ENCODE measurements around the gene PDK4. TPM values are rescaled to one million over a fixed set of nuclear protein-coding genes. Genes with fewer than 3 reads are reported as not detected.
A peak's percentile ranks its signal among the peaks of the same experiment; 100 is the strongest.

Gene PDK4
- 53.1 and 219 TPM in 2 replicates for total RNA-seq

- DNase-seq (ENCODE audit: low read depth in 2 of 2), result peak; percentile 90 to 93
These were observed at the start of gene PDK4 for GRCh38 chr7:95596198-95597063. TSS of gene PDK4 (minus strand) at chr7:95596516. CDS start at chr7:95596293, 223 bp downstream.

GRCh38 chr7:95642173-95642572 is 45.9 kb upstream of the PDK4 start:
- DNase-seq (ENCODE audit: low read depth in 2 of 2), result no peak

GRCh38 chr7:95636140-95636940 is 40.0 kb upstream of the PDK4 start:
- DNase-seq (ENCODE audit: low read depth in 2 of 2), result no peak

- no peak for DNase-seq (ENCODE audit: low read depth in 2 of 2)
These were observed 36.3 kb upstream of the PDK4 start for GRCh38 chr7:95632609-95633008.

- no peak for DNase-seq (ENCODE audit: low read depth in 2 of 2)
These were observed 35.2 kb upstream of the PDK4 start for GRCh38 chr7:95631527-95631926.

- no peak for DNase-seq (ENCODE audit: low read depth in 2 of 2)
These were observed 34.6 kb upstream of the PDK4 start for GRCh38 chr7:95630702-95631458.

- DNase-seq (ENCODE audit: low read depth in 2 of 2), result peak; percentile 73 to 97
These were observed 32.6 kb upstream of the PDK4 start for GRCh38 chr7:95628831-95629439.

GRCh38 chr7:95623788-95624187 is 27.5 kb upstream of the PDK4 start:
- DNase-seq (ENCODE audit: low read depth in 2 of 2), result no peak

- no peak for DNase-seq (ENCODE audit: low read depth in 2 of 2)
These were observed 26.5 kb upstream of the PDK4 start for GRCh38 chr7:95622859-95623258.

- DNase-seq (ENCODE audit: low read depth in 2 of 2), result no peak
These were observed 25.8 kb upstream of the PDK4 start for GRCh38 chr7:95622001-95622549.

GRCh38 chr7:95621404-95621803 is 25.1 kb upstream of the PDK4 start:
- DNase-seq (ENCODE audit: low read depth in 2 of 2), result no peak

GRCh38 chr7:95620631-95621030 is 24.3 kb upstream of the PDK4 start:
- no peak for DNase-seq (ENCODE audit: low read depth in 2 of 2)

- no peak for DNase-seq (ENCODE audit: low read depth in 2 of 2)
These were observed 23.6 kb upstream of the PDK4 start for GRCh38 chr7:95619921-95620320.

GRCh38 chr7:95619517-95619916 is 23.2 kb upstream of the PDK4 start:
- DNase-seq (ENCODE audit: low read depth in 2 of 2), result no peak

GRCh38 chr7:95614442-95614940 is 18.2 kb upstream of the PDK4 start:
- no peak for DNase-seq (ENCODE audit: low read depth in 2 of 2)

GRCh38 chr7:95611224-95611623 is 14.9 kb upstream of the PDK4 start:
- no peak for DNase-seq (ENCODE audit: low read depth in 2 of 2)

GRCh38 chr7:95609277-95609971 is 13.1 kb upstream of the PDK4 start:
- peak; percentile 79 to 89 for DNase-seq (ENCODE audit: low read depth in 2 of 2)

- DNase-seq (ENCODE audit: low read depth in 2 of 2), result peak; percentile 96 to 99
These were observed 12.2 kb upstream of the PDK4 start for GRCh38 chr7:95608359-95609173.

- no peak for DNase-seq (ENCODE audit: low read depth in 2 of 2)
These were observed 11.2 kb upstream of the PDK4 start for GRCh38 chr7:95607561-95607960.

Measured in dermis microvascular lymphatic vessel endothelial cell (primary cell).